CD4-positive, alpha-beta T cell treated with Interleukin-10 for 1 hour (primary cell): ENCODE results near the gene PMPCA.
A peak's percentile ranks its signal among the peaks of the same experiment; 100 is the strongest.
"Not testable (repeated sequence)": the region's sequence is repeated elsewhere in the genome, so short reads cannot be mapped to it uniquely, and the experiment has no call there.

ENCODE experiments used
- DNase-seq: peaks from one replicate; pipeline ENCODE4 v3.0.0-alpha.2; 2020

The PMPCA gene

GRCh38 chr9:136394312-136395019 is 16.0 kb upstream of the PMPCA start:
- no peak for DNase-seq

- no peak for DNase-seq
Observed at GRCh38 chr9:136395020-136395340, 15.5 kb upstream of the PMPCA start.

- no peak for DNase-seq
Observed at GRCh38 chr9:136395345-136396218, 14.9 kb upstream of the PMPCA start.

- no peak for DNase-seq
Observed at GRCh38 chr9:136396219-136396515, 14.3 kb upstream of the PMPCA start.

- DNase-seq: no peak
Observed at GRCh38 chr9:136397643-136398042, 12.8 kb upstream of the PMPCA start.

- DNase-seq: no peak
Observed at GRCh38 chr9:136398286-136398685, 12.2 kb upstream of the PMPCA start.

GRCh38 chr9:136399176-136400037 is 11.1 kb upstream of the PMPCA start:
- DNase-seq: peak; percentile 53

- peak; percentile 89 for DNase-seq
Observed at GRCh38 chr9:136400038-136400834, 10.2 kb upstream of the PMPCA start, which contains the start of gene SNAPC4. TSS of gene SNAPC4 (minus strand) at chr9:136400170. CDS start at chr9:136398428, 1,742 bp downstream.

- DNase-seq: no peak
Observed at GRCh38 chr9:136401173-136401922, 9.1 kb upstream of the PMPCA start.

GRCh38 chr9:136402067-136402466 is 8.4 kb upstream of the PMPCA start:
- DNase-seq: no peak

GRCh38 chr9:136403538-136403914 is 6.9 kb upstream of the PMPCA start:
- peak; percentile 90 for DNase-seq

GRCh38 chr9:136403915-136404800 is 6.3 kb upstream of the PMPCA start:
- peak; percentile 66 for DNase-seq

GRCh38 chr9:136404801-136405136 is 5.7 kb upstream of the PMPCA start:
- DNase-seq: no peak

GRCh38 chr9:136405481-136405880 is 5.0 kb upstream of the PMPCA start:
- DNase-seq: no peak

GRCh38 chr9:136405904-136406303 is 4.6 kb upstream of the PMPCA start:
- DNase-seq: not testable (repeated sequence)

- not testable (repeated sequence) for DNase-seq
Observed at GRCh38 chr9:136407061-136407460, 3.4 kb upstream of the PMPCA start.

GRCh38 chr9:136407911-136408310 is 2.5 kb upstream of the PMPCA start:
- DNase-seq: no peak

GRCh38 chr9:136409557-136410455 is 652 bp upstream of the PMPCA start:
- DNase-seq: peak; percentile 27

GRCh38 chr9:136411378-136411777 is 920 bp downstream of the PMPCA start:
- no peak for DNase-seq

GRCh38 chr9:136412962-136413361 is 2.5 kb downstream of the PMPCA start:
- DNase-seq: no peak
